K562 (cell line): ENCODE measurements around the gene POMP. TPM values are rescaled to one million over a fixed set of nuclear protein-coding genes. Genes with fewer than 3 reads are reported as not detected.

Experiments used
- ATAC-seq: fragments of 200-7000 bp; cut with Tn5 transposase; 3 replicates; pipeline ENCODE4 v1.9.1; 2020; ENCODE audit warnings: moderate library complexity
- BruUV-seq: library from RNA; stranded (reverse); fragments of 400-500 nt; replicated peaks from 2 replicates; lab custom pipeline; 2021; lab: Mats Ljungman, UMichigan
- CTCF ChIA-PET: fragments of 300-600 bp; formaldehyde crosslinking; extraction: SDS; loops from one replicate; lab custom pipeline; 2021; ENCODE audit warnings: low intra/inter-chr PET ratio; lab: Yijun Ruan, JAX
- POLR2A ChIA-PET: fragments of 300-600, 350-650 bp; sonication (Branson Sonifier 250); formaldehyde crosslinking; extraction: SDS; loops from one replicate; lab custom pipeline; 2021; ENCODE audit warnings: antibody characterized with exemption, inconsistent platforms; lab: Yijun Ruan, JAX
- DNase-seq, 4 experiments: peaks; one replicate each; pipeline versions ENCODE4 v3.0.0 to v3.0.0-alpha.2; 2011 to 2018; ENCODE audit warnings: low spot score in 3 of 4, mixed read lengths in 3 of 4; ENCODE audit errors: extremely low read depth in 1 of 4
- FAIRE-seq: peaks from 2 replicates; lab custom pipeline; 2011; peaks lifted over from hg19 to GRCh38; lab: Jason Lieb, UNC
- H2AFZ ChIP-seq: 2 replicates; pipeline ENCODE4 v1.6.0; 2011; ENCODE audit warnings: low read depth, low read length, control low read depth, inconsistent platforms
- H3K27ac ChIP-seq: fragments of 200-600 bp; 3 replicates; pipeline ENCODE4 v1.8.0; 2011; ENCODE audit warnings: low read depth, mild to moderate bottlenecking, control low read depth, inconsistent platforms, low read length, moderate library complexity, mixed read lengths; ENCODE audit errors: extremely low read depth
- H3K27me3 ChIP-seq, 2 experiments: fragments of 300-600 bp in 1 of 2; 2 replicates in 1 of 2; 3 replicates in 1 of 2; pipeline versions ENCODE4 v1.6.0 to v1.8.0; 2011; ENCODE audit warnings: inconsistent platforms in 2 of 2, low read length in 2 of 2, mild to moderate bottlenecking in 1 of 2, mixed read lengths in 1 of 2, moderate library complexity in 1 of 2; ENCODE audit not compliant: control insufficient read depth in 2 of 2, insufficient read depth in 2 of 2
- H3K36me3 ChIP-seq: fragments of 300-600 bp; 3 replicates; pipeline ENCODE4 v1.8.0; 2011; ENCODE audit warnings: mild to moderate bottlenecking, low read length, inconsistent platforms; ENCODE audit not compliant: control insufficient read depth, insufficient read depth
- H3K4me1 ChIP-seq, 2 experiments: fragments of 200-600 bp in 1 of 2; replicated peaks in 1 of 2; 2 replicates in 1 of 2; 3 replicates in 1 of 2; pipeline versions ENCODE4 v1.5.1 to v1.8.0; 2011; ENCODE audit warnings: inconsistent platforms in 2 of 2, low read length in 2 of 2, mild to moderate bottlenecking in 1 of 2, mixed read lengths in 1 of 2, moderate library complexity in 1 of 2; ENCODE audit not compliant: control insufficient read depth in 2 of 2, insufficient read depth in 2 of 2
- H3K4me2 ChIP-seq: 2 replicates; pipeline ENCODE4 v1.6.1; 2011; ENCODE audit warnings: low read length, control low read depth, inconsistent platforms, mixed read lengths; ENCODE audit not compliant: insufficient read depth
- H3K4me3 ChIP-seq: fragments of 200-600 bp; sonication (generic), shearing (Covaris generic); 2 replicates; pipeline ENCODE4 v1.5.1; 2016; ENCODE audit warnings: control low read depth, inconsistent platforms
- H3K79me2 ChIP-seq: fragments of 200-600 bp; 3 replicates; pipeline ENCODE4 v1.8.0; 2011; ENCODE audit warnings: low read length, inconsistent platforms; ENCODE audit not compliant: control insufficient read depth, insufficient read depth
- H3K9ac ChIP-seq, 2 experiments: 2 replicates each; pipeline versions ENCODE4 v1.6.0 to v1.6.1; 2011; ENCODE audit warnings: low read depth in 2 of 2, low read length in 2 of 2, control low read depth in 1 of 2, inconsistent platforms in 1 of 2, mild to moderate bottlenecking in 1 of 2, mixed read lengths in 1 of 2; ENCODE audit not compliant: insufficient read depth in 1 of 2
- H3K9me1 ChIP-seq: one replicate; pipeline ENCODE4 v1.6.0; 2011; ENCODE audit warnings: inconsistent platforms, mild to moderate bottlenecking, low read length, moderate library complexity; ENCODE audit not compliant: control insufficient read depth, insufficient read depth
- H3K9me3 ChIP-seq: replicated peaks from 2 replicates; pipeline ENCODE4 v1.5.1; 2011; ENCODE audit warnings: low read depth, low read length, inconsistent platforms; ENCODE audit not compliant: control insufficient read depth, insufficient read depth
- H4K20me1 ChIP-seq: replicated peaks from 2 replicates; pipeline ENCODE4 v1.6.1; 2011; ENCODE audit warnings: low read length, inconsistent platforms, mixed read lengths; ENCODE audit not compliant: control insufficient read depth, insufficient read depth
- HDAC8 ChIP-seq: fragments of 450-650 bp; IDR thresholded peaks from 2 replicates; pipeline ENCODE4 v1.6.1; 2016; ENCODE audit warnings: mild to moderate bottlenecking, missing genetic modification characterization, moderate library complexity, missing compliant biosample characterization
- PHF21A ChIP-seq: fragments of 450-650 bp; IDR thresholded peaks from 2 replicates; pipeline ENCODE4 v1.6.1; 2017; ENCODE audit warnings: low read depth, borderline replicate concordance
- TAL1 ChIP-seq: fragments of 450-650 bp; IDR thresholded peaks from 2 replicates; pipeline ENCODE4 v1.6.1; 2016; ENCODE audit warnings: mild to moderate bottlenecking
- ZNF253 ChIP-seq: fragments of 250-450 bp; sonication (Bioruptor Pico); conservative IDR thresholded peaks from 2 replicates; pipeline ENCODE4 v1.6.1; 2021; ENCODE audit warnings: mild to moderate bottlenecking
- WGBS: fragments of 100-300 bp; shearing (Covaris generic); methylation state at CpG from one replicate; pipeline ENCODE4 v1.1.6; 2016; ENCODE audit warnings: low coverage, mixed read lengths; ENCODE audit not compliant: insufficient coverage; ENCODE audit errors: missing lambda C conversion rate; 5-methylcytosine and 5-hydroxymethylcytosine counted together
- in situ Hi-C: fragments of 300-500 bp; cut with MboI; formaldehyde crosslinking; loops from 4 replicates; pipeline ENCODE4 v1.15.0; 2018; ENCODE audit warnings: inconsistent platforms, mixed read lengths
- intact Hi-C: fragments of 100-400 bp; cut with micrococcal nuclease; formaldehyde crosslinking; loops from 2 replicates; pipeline ENCODE4 v1.14.2; 2022
- polyA plus RNA-seq, 8 experiments: library from polyadenylated mRNA; depleted of rRNA in 4 of 8; stranded (reverse) in 5 of 8; unstranded in 3 of 8; fragments of >200 nt; fragmentation: Nextera tagmentation in 2 of 8; fragmentation: Illumina TruSeq in 1 of 8; extraction: Ambion mirVana in 2 of 8; extraction: Trizol in 1 of 8; gene quantifications; 2 replicates each; pipeline versions ENCODE4 v1.2.1 to v1.2.3, GENCODE V29; 2011 to 2014; ENCODE audit warnings: inconsistent platforms in 1 of 8, missing spikeins in 1 of 8
- total RNA-seq, 7 experiments: library from RNA; depleted of rRNA in 6 of 7; stranded (reverse); fragments of >200 nt in 6 of 7; fragmentation: Illumina TruSeq in 2 of 7; extraction: Trizol in 2 of 7; gene quantifications; 2 replicates each; pipeline versions ENCODE4 v1.2.1 to v1.2.3, GENCODE V29; 2011 to 2021; ENCODE audit warnings: low replicate concordance in 1 of 7
- TF ChIP-seq, protein P1 (sequence below): fragments of 250-450 bp; sonication (Bioruptor Pico); IDR thresholded peaks from 2 replicates; pipeline ENCODE4 v1.4.0; 2020
- TF ChIP-seq, protein P2 (sequence below): sonication (generic); formaldehyde crosslinking; IDR thresholded peaks from 2 replicates; pipeline ENCODE4 v1.8.0; 2022; ENCODE audit warnings: mild to moderate bottlenecking, missing genetic modification reagents

Gene POMP
- total and polyA plus RNA-seq, 9 of the 15 experiments (the other 6 are each of a cell fraction or from before 2014, with no cell fraction given): 69.2 to 647 (median 118) TPM

DNA sequence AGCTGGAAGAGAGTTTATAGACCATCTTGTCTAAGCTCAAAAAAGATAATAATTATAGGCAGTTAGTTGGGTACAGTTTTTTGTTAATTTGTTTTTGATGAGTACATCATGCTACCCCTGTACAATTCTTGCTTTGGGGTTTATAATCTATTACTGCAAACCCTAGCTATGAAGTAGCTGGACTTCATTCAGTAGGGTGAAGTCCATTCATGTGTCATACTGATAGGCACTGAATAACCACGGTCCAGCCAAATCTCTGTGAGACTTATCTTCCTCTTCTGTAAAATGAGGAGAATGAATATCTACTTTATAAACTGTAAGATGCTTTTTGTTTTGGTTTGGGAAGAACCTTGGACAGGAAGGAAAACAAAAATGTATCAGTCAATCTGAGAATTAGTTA, 40.3 kb downstream of the POMP start:
- POLR2A ChIA-PET: no interaction called here

More for the DNA sequence above, 40.3 kb downstream of the POMP start:
- Histone ChIP-seq H4K20me1 (no peaks in the 10 kb centered on the region), H3K4me1 (0 out of 5 replicates have a peak, but pooled peaks cover 0 to under 1% of the 10 kb centered on the region in 2 experiments), H3K9me1 (no peaks in the 10 kb centered on the region), H3K27ac (no peak overlapping the region), H3K4me3 (no peak overlapping the region), H3K9me3 (no peaks in the 10 kb centered on the region), H3K27me3 (0 out of 5 replicates have a peak, but pooled peaks cover 0 to 2% of the 10 kb centered on the region in 2 experiments), H3K9ac (no peak overlapping the region), H2AFZ (no peak overlapping the region), H3K4me2 (no peak overlapping the region), H3K36me3 (no peaks in the 10 kb centered on the region), H3K79me2 (no peaks in the 10 kb centered on the region)
- intact Hi-C loops (no loop called here), in situ Hi-C loops (no loop called here)
- ATAC-seq (no peak), DNase-seq (no peak), FAIRE-seq (no peak)
- no peak for TF ChIP-seq HDAC8 (tag)
- TF ChIP-seq TAL1: no peak
- TF ChIP-seq ZNF253 (CRISPR knock-in tag): no peak
- TF ChIP-seq, protein P1, sequence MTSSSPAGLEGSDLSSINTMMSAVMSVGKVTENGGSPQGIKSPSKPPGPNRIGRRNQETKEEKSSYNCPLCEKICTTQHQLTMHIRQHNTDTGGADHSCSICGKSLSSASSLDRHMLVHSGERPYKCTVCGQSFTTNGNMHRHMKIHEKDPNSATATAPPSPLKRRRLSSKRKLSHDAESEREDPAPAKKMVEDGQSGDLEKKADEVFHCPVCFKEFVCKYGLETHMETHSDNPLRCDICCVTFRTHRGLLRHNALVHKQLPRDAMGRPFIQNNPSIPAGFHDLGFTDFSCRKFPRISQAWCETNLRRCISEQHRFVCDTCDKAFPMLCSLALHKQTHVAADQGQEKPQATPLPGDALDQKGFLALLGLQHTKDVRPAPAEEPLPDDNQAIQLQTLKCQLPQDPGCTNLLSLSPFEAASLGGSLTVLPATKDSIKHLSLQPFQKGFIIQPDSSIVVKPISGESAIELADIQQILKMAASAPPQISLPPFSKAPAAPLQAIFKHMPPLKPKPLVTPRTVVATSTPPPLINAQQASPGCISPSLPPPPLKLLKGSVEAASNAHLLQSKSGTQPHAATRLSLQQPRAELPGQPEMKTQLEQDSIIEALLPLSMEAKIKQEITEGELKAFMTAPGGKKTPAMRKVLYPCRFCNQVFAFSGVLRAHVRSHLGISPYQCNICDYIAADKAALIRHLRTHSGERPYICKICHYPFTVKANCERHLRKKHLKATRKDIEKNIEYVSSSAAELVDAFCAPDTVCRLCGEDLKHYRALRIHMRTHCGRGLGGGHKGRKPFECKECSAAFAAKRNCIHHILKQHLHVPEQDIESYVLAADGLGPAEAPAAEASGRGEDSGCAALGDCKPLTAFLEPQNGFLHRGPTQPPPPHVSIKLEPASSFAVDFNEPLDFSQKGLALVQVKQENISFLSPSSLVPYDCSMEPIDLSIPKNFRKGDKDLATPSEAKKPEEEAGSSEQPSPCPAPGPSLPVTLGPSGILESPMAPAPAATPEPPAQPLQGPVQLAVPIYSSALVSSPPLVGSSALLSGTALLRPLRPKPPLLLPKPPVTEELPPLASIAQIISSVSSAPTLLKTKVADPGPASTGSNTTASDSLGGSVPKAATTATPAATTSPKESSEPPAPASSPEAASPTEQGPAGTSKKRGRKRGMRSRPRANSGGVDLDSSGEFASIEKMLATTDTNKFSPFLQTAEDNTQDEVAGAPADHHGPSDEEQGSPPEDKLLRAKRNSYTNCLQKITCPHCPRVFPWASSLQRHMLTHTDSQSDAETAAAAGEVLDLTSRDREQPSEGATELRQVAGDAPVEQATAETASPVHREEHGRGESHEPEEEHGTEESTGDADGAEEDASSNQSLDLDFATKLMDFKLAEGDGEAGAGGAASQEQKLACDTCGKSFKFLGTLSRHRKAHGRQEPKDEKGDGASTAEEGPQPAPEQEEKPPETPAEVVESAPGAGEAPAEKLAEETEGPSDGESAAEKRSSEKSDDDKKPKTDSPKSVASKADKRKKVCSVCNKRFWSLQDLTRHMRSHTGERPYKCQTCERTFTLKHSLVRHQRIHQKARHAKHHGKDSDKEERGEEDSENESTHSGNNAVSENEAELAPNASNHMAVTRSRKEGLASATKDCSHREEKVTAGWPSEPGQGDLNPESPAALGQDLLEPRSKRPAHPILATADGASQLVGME (CRISPR knock-in tag): no peak
- no peak for TF ChIP-seq PHF21A
- TF ChIP-seq, protein P2, sequence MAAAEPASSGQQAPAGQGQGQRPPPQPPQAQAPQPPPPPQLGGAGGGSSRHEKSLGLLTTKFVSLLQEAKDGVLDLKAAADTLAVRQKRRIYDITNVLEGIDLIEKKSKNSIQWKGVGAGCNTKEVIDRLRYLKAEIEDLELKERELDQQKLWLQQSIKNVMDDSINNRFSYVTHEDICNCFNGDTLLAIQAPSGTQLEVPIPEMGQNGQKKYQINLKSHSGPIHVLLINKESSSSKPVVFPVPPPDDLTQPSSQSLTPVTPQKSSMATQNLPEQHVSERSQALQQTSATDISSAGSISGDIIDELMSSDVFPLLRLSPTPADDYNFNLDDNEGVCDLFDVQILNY: no peak
- WGBS: 0% methylated on average over 1 of the region's 1 CpG
- CTCF ChIA-PET: no interaction called here
- BruUV-seq: no TSS peak
